ENCODE measurements around the gene LATS2.

DNA sequence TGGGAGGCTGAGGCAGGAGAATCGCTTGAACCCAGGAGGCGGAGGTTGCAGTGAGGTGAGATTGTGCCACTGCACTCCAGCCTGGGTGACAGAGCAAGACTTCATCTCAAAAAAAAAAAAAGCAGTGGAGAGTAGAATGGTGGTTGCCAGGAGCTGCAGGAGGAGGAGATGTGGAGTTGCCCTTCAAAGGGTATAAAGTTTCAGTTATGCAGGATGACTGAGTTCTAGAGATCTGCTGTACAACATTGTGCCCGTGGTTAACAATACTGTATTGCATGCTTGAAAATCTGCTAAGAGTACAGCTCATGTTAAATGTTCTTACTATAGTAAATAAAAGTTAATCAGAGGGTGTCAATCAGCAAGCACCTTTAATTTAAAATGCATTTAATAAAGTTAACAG is 28.4 kb upstream of the LATS2 start:
- TF ChIP-seq, protein P1, sequence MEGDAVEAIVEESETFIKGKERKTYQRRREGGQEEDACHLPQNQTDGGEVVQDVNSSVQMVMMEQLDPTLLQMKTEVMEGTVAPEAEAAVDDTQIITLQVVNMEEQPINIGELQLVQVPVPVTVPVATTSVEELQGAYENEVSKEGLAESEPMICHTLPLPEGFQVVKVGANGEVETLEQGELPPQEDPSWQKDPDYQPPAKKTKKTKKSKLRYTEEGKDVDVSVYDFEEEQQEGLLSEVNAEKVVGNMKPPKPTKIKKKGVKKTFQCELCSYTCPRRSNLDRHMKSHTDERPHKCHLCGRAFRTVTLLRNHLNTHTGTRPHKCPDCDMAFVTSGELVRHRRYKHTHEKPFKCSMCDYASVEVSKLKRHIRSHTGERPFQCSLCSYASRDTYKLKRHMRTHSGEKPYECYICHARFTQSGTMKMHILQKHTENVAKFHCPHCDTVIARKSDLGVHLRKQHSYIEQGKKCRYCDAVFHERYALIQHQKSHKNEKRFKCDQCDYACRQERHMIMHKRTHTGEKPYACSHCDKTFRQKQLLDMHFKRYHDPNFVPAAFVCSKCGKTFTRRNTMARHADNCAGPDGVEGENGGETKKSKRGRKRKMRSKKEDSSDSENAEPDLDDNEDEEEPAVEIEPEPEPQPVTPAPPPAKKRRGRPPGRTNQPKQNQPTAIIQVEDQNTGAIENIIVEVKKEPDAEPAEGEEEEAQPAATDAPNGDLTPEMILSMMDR (IDR thresholded peaks at IDR 0.05 in 8 of 11, conservative IDR thresholded peaks at IDR 0.05 in 3 of 11), result no peak
- TF ChIP-seq POLR2A (IDR thresholded peaks at IDR 0.05), result no peak
- TF ChIP-seq POLR2AphosphoS5 (IDR thresholded peaks at IDR 0.05), result no peak
